Raji (cell line): ENCODE measurements around the gene ATF4.

Experiments
- POLR2A ChIP-seq: IDR thresholded peaks from 2 replicates; pipeline ENCODE4 v1.6.1; 2011; ENCODE audit warnings: low read depth, low read length, control low read depth; ENCODE audit not compliant: insufficient read depth

Gene ATF4

DNA sequence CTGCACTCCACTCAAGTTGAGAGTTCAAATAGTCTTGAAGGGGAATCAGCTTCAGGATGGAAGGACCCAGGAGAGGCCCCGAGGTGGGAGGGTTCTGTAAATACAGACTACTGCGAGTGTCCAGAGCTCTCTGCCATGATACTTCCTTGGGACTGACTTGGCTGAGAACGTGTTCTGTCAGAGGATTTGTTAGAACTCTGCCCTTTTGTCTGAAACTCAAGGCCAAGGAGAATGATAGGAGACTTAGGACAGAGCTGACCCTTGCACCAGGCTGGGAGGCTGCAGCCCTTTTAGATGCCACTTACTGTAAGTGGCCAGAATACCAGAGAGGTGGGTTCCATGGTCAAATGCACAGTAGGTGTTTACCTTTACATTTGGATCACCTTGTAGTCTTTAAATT is 2.9 kb upstream of the ATF4 start:
- TF ChIP-seq POLR2A, result no peak

GRCh38 chr22:39518144-39518786 is 2.1 kb upstream of the ATF4 start:
- peak; percentile 4; the same call in 1 of the 2 replicates for TF ChIP-seq POLR2A

GRCh38 chr22:39518996-39519680 is 1.2 kb upstream of the ATF4 start:
- 0 out of 2 replicates have a peak, but pooled peaks have one; percentile 2 for TF ChIP-seq POLR2A

GRCh38 chr22:39519681-39520225 is 609 bp upstream of the ATF4 start:
- TF ChIP-seq POLR2A, result peak; percentile 61

GRCh38 chr22:39522567-39523300 is 2.4 kb downstream of the ATF4 start:
- TF ChIP-seq POLR2A, result peak; percentile 49; the same call in 1 of the 2 replicates

DNA sequence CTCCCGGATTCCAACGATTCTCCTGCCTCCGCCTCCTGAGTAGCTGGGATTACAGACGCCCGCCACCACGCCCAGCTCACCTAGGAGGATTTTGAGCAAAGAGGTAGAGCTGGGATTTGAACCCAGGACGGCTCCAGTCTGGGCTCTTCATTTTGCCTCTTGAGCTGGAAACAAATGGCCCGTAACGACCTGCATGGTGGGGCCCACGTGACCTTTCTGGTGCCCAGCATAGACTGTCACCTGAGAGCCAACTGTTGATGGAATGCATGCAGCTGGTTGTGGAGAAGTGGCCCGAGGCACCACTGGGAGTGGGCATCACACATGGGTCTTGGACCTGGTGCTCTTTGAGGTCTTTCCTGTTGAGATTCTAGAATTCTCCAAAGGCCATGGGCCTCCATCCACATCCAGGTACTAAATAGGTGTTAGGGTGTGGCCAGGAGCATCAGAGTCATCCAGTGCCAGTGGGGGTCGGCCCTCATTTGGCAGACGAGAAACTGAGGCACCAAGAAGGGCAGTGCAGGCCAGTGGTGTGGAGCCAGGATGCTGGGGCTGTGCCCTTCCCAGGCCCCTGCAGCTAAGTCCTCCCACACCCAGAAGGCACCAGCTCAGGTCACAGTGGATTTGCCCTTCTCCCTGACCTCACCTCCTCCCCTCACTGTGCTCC is 3.9 kb downstream of the ATF4 start:
- TF ChIP-seq POLR2A, result peak; percentile 47; the same call in 1 of the 2 replicates

- 0 out of 2 replicates have a peak, but pooled peaks have one; percentile 28 for TF ChIP-seq POLR2A
Observed at GRCh38 chr22:39524753-39525657, 4.6 kb downstream of the ATF4 start.

DNA sequence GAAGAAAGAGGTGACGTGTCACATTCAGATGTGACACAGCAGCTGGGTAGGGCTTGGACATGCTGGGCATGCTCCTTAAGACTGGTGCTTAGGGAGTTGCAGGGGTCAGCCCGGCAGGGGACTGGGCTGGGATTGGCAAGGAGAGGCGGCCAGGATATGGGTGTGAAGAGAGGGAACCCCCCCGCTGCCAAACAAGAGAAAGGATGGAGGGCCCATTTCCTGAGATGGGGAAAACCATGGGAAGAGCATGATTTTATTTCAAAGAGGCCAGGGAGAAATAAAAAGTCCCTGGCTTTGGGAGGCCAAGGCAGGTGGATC is 5.3 kb downstream of the ATF4 start:
- no peak for TF ChIP-seq POLR2A

DNA sequence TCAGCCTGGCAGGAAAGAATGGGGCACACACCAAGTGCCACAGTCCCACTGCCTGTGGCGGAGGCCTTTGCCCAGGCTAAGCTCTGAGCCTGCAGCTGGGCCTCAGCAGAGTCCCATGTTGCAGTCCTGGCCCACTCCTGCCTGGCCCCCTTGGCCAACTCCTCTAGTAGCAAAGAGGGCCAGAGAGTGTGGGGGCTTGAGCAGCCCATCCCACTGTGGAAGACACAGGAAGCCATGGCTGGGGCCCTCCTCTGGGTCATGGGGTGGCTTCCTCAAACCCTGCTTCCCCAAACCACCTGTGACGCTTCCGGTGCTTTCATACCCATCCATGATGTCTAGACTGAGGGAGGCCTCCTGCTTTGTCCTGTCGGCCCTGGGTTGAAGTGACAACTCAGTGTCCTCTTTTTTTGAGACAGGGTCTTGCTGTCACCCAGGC is 6.4 kb downstream of the ATF4 start:
- TF ChIP-seq POLR2A, result 0 out of 2 replicates have a peak, but pooled peaks have one; percentile 32

DNA sequence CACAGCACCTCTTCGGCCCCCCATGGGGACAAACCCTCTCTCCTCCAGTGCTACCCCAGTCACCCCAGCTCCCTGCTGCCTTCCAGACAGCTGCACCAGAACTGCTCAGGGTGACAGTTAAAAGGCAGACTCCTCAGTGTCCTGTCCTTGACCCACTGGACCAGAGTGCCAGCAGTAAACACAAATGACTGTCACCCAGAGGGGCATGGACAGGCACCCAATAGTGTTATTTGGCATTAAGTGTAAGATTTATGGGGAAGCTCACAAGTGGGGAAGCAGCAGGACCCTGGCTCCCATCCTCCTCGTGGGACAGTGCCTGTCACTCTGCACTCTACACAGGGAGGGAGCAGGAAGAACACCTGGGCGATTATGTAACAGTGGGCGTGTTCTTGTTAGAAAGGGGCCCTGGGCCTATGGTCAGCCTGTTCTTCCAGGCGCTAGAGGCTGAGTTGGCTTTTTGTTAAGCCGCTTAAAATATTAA is 7.2 kb downstream of the ATF4 start:
- no peak; the same call in 1 of the 2 replicates for TF ChIP-seq POLR2A

DNA sequence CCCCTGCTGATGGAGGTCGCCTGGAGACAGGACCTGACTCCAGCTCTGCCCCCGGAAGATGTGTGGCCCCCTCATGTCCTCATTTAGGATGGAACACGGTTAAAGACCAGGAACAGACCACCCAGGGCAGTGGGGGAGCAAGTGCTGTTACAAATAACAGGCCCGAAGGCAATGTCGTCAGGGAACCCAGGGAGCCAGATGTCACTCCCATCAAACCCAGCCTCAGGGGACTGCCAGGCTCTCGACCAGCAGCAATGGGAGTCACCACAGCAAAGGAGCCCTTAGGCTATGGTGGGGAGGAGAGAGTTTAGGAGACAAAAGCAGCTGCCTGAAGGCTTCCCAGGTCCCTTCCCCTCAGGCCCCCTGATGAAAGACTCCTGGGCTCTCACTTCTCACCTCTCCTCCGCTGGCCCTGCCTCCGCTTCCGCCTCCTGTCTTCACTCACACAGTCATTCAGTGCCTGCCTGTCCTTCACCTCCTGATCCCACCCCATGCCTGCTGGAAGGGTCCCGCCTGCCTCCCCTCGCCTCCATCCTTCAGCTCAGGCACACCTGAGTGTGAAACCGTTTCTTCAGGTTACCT is 7.8 kb downstream of the ATF4 start:
- no peak for TF ChIP-seq POLR2A

- peak; percentile 54 for TF ChIP-seq POLR2A
Observed at GRCh38 chr22:39528681-39529486, 8.5 kb downstream of the ATF4 start.

DNA sequence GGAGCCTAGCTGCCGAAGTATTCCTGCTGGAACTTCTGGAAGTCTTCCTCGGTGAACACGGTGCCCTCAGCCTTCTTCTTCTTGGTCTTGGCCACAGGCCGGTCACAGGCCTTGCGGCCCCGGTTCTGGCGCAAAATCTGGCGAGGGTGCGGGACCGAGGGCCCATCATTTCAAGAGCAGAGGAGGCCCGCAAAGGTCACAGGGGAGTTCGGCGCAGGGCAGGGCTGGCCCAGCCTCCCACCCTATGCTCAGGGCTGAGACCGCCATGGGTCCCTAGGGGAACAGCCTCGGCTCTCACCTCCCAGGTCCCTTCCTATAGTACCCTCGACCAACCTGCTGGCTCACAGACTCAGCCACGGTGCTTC is 9.1 kb downstream of the ATF4 start:
- no peak for TF ChIP-seq POLR2A

GRCh38 chr22:39530116-39530515 is 9.8 kb downstream of the ATF4 start:
- no peak for TF ChIP-seq POLR2A
